22Rv1 (cell line): ENCODE measurements around the gene GNG7.

Experiments
- H3K27ac ChIP-seq: fragments of 450-650 bp; 2 replicates; pipeline ENCODE4 v1.5.1; 2017
- ZFX ChIP-seq: fragments of 450-650 bp; IDR thresholded peaks from 2 replicates; pipeline ENCODE4 v1.6.1; 2017; ENCODE audit warnings: antibody characterized with exemption, borderline replicate concordance
- TF ChIP-seq, protein P1 (sequence below): fragments of 450-650 bp; IDR thresholded peaks from 2 replicates; pipeline ENCODE4 v1.5.1; 2017; ENCODE audit warnings: mild to moderate bottlenecking

GNG7 gene

DNA sequence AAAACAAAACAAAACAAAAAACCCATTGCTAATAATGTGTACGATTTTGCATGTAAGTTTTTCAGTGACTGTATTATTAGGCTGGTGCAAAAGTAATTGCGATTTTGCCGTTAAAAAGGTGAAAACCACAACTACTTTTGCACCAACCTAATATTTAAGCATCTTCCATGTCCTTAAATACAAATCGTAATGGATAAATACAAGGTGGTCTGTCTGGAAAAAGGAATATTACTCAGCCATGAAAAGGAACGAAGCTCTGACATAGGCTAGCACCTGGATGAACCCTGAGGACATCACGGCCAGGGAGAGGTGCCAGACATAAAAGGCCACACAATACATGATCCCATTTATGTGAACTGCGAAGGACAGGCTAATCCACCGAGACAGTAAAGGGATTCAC is 193.4 kb downstream of the GNG7 start:
- H3K27ac ChIP-seq, result no peak overlapping the region
- no peak for TF ChIP-seq ZFX
- TF ChIP-seq, protein P1, sequence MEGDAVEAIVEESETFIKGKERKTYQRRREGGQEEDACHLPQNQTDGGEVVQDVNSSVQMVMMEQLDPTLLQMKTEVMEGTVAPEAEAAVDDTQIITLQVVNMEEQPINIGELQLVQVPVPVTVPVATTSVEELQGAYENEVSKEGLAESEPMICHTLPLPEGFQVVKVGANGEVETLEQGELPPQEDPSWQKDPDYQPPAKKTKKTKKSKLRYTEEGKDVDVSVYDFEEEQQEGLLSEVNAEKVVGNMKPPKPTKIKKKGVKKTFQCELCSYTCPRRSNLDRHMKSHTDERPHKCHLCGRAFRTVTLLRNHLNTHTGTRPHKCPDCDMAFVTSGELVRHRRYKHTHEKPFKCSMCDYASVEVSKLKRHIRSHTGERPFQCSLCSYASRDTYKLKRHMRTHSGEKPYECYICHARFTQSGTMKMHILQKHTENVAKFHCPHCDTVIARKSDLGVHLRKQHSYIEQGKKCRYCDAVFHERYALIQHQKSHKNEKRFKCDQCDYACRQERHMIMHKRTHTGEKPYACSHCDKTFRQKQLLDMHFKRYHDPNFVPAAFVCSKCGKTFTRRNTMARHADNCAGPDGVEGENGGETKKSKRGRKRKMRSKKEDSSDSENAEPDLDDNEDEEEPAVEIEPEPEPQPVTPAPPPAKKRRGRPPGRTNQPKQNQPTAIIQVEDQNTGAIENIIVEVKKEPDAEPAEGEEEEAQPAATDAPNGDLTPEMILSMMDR, result no peak

DNA sequence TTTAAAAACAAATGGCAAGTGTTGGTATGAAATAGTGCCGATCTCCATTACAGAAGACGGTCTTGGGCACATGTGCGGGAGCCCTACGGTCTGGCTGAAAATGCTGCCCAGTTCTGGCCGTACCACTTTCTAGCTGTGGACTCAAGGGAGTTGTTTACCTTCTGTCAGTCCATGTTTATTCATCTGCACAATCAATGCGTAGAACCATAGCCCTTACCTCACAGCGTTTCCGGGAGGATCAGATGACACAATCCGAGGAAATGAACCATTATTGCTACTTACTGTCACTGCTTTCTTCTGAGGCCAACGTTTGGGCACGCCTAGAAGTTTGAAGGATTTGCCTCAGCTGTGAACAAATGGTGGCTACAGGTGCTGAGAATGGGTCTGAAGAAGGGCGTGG is 195.4 kb downstream of the GNG7 start:
- TF ChIP-seq ZFX, result no peak
- TF ChIP-seq, protein P1, result no peak
- H3K27ac ChIP-seq, result peak overlapping the region; percentile 91

DNA sequence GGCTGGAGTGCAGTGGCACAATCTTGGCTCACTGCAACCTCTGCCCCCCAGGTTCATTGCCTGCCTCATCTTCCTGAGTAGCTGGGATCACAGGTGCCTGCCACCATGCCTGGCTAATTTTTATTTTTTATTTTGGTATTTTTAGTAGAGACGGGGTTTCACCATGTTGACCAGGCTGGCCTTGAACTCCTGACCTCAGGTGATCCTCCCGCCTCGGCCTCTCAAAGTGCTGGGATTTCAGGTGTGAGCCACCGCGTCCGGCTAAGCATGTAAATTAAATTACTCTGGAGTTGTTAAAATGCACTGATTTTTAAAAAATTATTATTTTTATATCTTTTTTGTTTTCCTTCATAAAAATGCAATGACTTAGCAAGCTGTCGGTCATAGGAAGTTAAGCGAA is 195.8 kb downstream of the GNG7 start:
- peak overlapping the region; percentile 91 for H3K27ac ChIP-seq

DNA sequence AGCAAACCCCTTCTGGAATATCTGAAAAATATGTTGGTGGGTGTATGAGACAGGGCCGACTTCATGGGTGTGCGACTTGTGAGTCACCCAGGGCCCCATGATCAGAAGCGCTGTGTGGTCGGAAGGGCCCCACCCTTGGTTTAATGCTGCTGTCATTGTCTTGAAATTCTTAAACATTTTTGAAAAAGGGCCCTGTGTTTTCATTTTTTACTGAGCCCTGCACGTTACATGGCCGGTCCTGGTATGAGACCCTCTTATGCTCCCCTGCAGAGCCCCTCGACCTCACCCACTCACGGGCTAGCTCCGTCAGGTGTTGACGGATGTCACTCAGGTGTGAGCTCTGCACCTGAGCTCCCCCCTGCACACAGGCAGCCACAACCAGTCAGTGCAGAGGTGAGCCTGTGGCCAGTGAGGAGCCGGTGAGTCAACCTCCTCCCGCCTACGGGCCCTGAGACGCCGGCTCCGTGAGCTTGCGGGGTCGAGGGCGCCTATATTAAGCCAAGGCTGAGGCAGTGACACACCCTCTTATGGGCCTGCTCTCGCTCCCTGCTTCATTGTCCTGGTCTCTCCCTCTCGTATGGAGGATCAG is 198.9 kb downstream of the GNG7 start:
- TF ChIP-seq ZFX, result no peak
- TF ChIP-seq, protein P1, result no peak
- no peak overlapping the region for H3K27ac ChIP-seq

DNA sequence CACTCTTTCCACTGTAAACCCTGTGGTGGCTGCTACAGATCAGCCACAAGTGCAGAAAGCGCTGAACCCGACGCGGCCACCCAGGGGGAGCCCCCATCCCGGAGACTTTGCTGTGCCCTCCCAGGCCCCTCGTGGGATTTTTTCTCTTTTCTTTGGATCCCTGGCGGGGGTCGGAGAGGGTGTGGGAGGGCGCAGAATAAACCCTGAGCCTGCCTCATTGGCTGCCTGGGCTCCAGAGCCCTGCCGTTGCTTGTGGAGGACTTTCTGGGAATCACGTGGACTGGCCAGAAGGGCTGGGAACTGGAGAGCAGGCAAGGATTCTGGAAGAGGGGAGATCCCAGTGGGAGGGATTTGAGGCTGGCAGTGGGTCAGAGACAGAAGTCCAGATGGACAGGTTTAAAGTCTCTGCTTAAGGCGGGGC is 201.6 kb downstream of the GNG7 start:
- H3K27ac ChIP-seq, result no peak overlapping the region
- TF ChIP-seq, protein P1, result no peak
- no peak for TF ChIP-seq ZFX

DNA sequence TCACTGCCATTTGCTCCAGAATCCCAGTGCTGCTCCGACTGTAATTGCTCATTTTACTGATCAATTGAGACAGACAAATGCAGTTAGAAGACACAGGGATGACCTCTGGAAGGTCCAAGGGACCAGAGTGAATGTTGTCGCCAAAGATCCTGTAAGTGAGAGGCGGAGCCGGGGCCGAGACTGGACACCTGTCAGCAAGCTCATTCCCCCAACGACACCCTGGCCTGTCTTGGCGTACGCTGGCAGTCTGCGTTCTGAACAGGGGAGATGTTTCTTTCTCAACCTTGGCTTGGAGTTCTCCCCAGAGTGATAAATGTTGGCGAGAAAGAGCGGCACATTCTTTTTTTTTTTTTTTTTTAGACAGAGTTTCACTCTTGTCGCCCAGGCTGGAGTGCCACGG is 202.3 kb downstream of the GNG7 start:
- TF ChIP-seq, protein P1, result no peak
- no peak for TF ChIP-seq ZFX

DNA sequence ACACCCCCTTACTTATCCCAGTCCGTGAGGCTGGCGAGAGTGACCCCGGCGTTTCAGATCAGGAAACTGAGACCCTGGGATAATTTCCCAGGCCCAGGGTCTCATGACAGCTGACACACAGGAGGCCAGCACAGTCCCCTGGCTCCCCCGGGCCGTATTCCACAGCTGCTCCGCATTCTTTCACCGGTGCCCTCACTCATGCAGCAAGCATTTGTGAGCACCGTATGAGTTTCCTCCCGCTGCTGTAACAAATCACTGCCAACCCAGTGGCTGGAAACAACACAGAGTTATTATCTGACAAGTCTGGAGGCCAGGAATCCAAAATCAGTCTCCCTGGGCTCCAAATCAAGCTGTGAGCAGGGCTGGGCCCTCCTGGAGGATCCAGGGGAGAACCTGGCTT is 205.3 kb downstream of the GNG7 start:
- peak overlapping the region; percentile 88; the same call in 1 of the 2 replicates for H3K27ac ChIP-seq
- TF ChIP-seq, protein P1, result no peak

More for the DNA sequence above, 202.3 kb downstream of the GNG7 start:
- H3K27ac ChIP-seq, result no peak overlapping the region
